Heart right ventricle (tissue), 16 donors: ENCODE data around the gene NT5DC3. TPM values are rescaled to one million over a fixed set of nuclear protein-coding genes. Genes with fewer than 3 reads are reported as not detected.

Experiments
- ATAC-seq, 8 donors: fragments of 200-7000 bp; cut with Tn5 transposase; one replicate each; pipeline ENCODE4 v1.9.1; 2020; ENCODE audit warnings: mild to moderate bottlenecking in 8 of 8, moderate library complexity in 8 of 8, moderate number of reproducible peaks in 1 of 8
- DNase-seq, 2 donors: peaks; one replicate each; pipeline ENCODE4 v3.0.0-alpha.2; 2020
- H3K27ac ChIP-seq, 10 donors: fragments of 200-600 bp; sonication (generic) in 2 of 10; one replicate each; pipeline versions ENCODE4 v1.5.0 to v1.8.0; 2020 to 2022; ENCODE audit warnings: mild to moderate bottlenecking in 3 of 10
- H3K27me3 ChIP-seq, 7 donors: fragments of 200-600 bp; one replicate each; pipeline ENCODE4 v1.8.0; 2021 to 2022; ENCODE audit warnings: mild to moderate bottlenecking in 2 of 7
- H3K36me3 ChIP-seq, 9 donors: fragments of 200-600 bp; sonication (generic) in 1 of 9; one replicate each; pipeline versions ENCODE4 v1.5.0 to v1.8.0; 2020 to 2022; ENCODE audit warnings: mild to moderate bottlenecking in 2 of 9
- H3K4me1 ChIP-seq, 9 donors: fragments of 200-600 bp; sonication (generic) in 1 of 9; one replicate each; pipeline versions ENCODE4 v1.5.0 to v1.8.0; 2020 to 2022; ENCODE audit warnings: mild to moderate bottlenecking in 4 of 9
- H3K4me3 ChIP-seq, 10 donors: fragments of 200-600 bp; sonication (generic) in 2 of 10; one replicate each; pipeline versions ENCODE4 v1.5.0 to v1.8.0; 2020 to 2022; ENCODE audit warnings: mild to moderate bottlenecking in 7 of 10, moderate library complexity in 2 of 10
- H3K9me3 ChIP-seq, 11 donors: fragments of 200-600 bp in 10 of 11; sonication (generic) in 2 of 11; one replicate each; pipeline versions ENCODE4 v1.5.0 to v1.8.0; 2013 to 2022; ENCODE audit warnings: mild to moderate bottlenecking in 2 of 11, control low read depth in 1 of 11, moderate library complexity in 1 of 11
- CTCF ChIP-seq, 9 donors: fragments of 200-600 bp; sonication (generic) in 2 of 9; IDR thresholded peaks; one replicate each; pipeline versions ENCODE4 v1.5.0 to v1.8.0; 2021 to 2022; ENCODE audit warnings: antibody characterized with exemption in 9 of 9, mild to moderate bottlenecking in 5 of 9, moderate library complexity in 1 of 9
- WGBS, 2 donors: extraction: QIAGEN DNeasy Blood & Tissue Kit; methylation state at CpG; one replicate each; pipeline ENCODE4 v1.1.7; 2013; ENCODE audit warnings: inconsistent platforms in 1 of 2; 5-methylcytosine and 5-hydroxymethylcytosine counted together
- intact Hi-C, 10 donors: fragments of 100-400 bp; cut with DNase I; formaldehyde crosslinking; loops; one replicate each; pipeline versions ENCODE4 v1.11.1 to v1.14.2; 2022
- polyA plus RNA-seq, 2 donors: library from polyadenylated mRNA; stranded (reverse); fragments of 200-250 nt; gene quantifications; one replicate each; pipeline ENCODE4 v1.2.3, GENCODE V29; 2013
- total RNA-seq, 10 donors: library from RNA; stranded (reverse); fragmentation: NEBNext Ultra II Directional in 3 of 10; extraction: Animal tissue kit (Norgen Biotek cat#: 25700) in 3 of 10; gene quantifications; one replicate each; pipeline versions ENCODE4 v1.2.1 to v1.2.4, GENCODE V29; 2021 to 2023
- donor health status: Arrhythmogenic right ventricular cardiomyopathy.
- donor health status: ischemic (EF 13 %, LVEDD 7.1; RV severe dilation, severe dysfunction).
- donor health status: healthy with polysubstance abuse.
- donor health status: DM: no; HTN: yes; CAD: no.
- donor health status: DM: no; HTN: no; CAD: no.
- donor health status: ischemic (EF 25% LVEDD 6.9; RV normal size, moderate dysfunction).
- donor health status: ischemic (EF 25% LVEDD 5.7; RV mildly dilated, moderate dysfunction).
- donor health status: healthy.
- donor health status: DM: yes; HTN: yes; CAD: no.
- donor health status: Ischemic cardiomyopathy.
- donor health status: ischemic (EF 35%, LVEDD 5.7; RV mildly dilated, moderate dysfunction).
- donor health status: nonischemic (EF 11% LVEDD 7.7; RV severe dilation, severe dysfunction).
- donor health status: DM: yes; HTN: yes; CAD: no.
- donor health status: PGD.
- donor health status: ischemic (EF 29% LVEDD 5.4; RV normal size, mild dysfunction).
- donor health status: nonischemic (EF 23%, LVEDD 6.1; RV moderate dilation, normal function).

NT5DC3 gene
- total and polyA plus RNA-seq, 12 donors: 1.0 to 4.9 (median 3.4) TPM

- no peak for TF ChIP-seq CTCF (IDR thresholded peaks at IDR 0.05)
- Histone ChIP-seq H3K4me1 (peaks cover 2 to 59% (median 16%) of the 10 kb centered on the region in 9 donors), H3K27me3 (no peaks in the 10 kb centered on the region), H3K9me3 (no peaks in the 10 kb centered on the region), H3K4me3 (no peak overlapping the region), H3K27ac (no peak overlapping the region), H3K36me3 (no peaks in the 10 kb centered on the region)
- DNase-seq (no peak), ATAC-seq (no peak)
- 88 to 95% methylated on average over 1 of the region's 1 CpG for WGBS, 2 donors
- intact Hi-C loops: no loop called here
These were observed 37.2 kb downstream of the NT5DC3 start for GRCh38 chr12:103803847-103804246.

GRCh38 chr12:103802586-103802886, 38.5 kb downstream of the NT5DC3 start:
- no peak overlapping the region for H3K27ac ChIP-seq
- WGBS, 2 donors: 93 to 100% methylated on average over 1 of the region's 1 CpG
- no peak for ATAC-seq
- H3K4me3 ChIP-seq: no peak overlapping the region
- peaks cover 2 to 53% (median 16%) of the 10 kb centered on the region in 9 donors for H3K4me1 ChIP-seq
- DNase-seq: no peak
- H3K9me3 ChIP-seq: no peaks in the 10 kb centered on the region
- intact Hi-C loops: no loop called here
- no peaks in the 10 kb centered on the region for H3K36me3 ChIP-seq
- H3K27me3 ChIP-seq: no peaks in the 10 kb centered on the region
- TF ChIP-seq CTCF (IDR thresholded peaks at IDR 0.05): no peak

GRCh38 chr12:103801709-103802585, 39.1 kb downstream of the NT5DC3 start:
- intact Hi-C loops: no loop called here
- peaks cover 0 to 3% (median 0%) of the 10 kb centered on the region in 9 donors for H3K36me3 ChIP-seq

More at GRCh38 chr12:103801709-103802585, 39.1 kb downstream of the NT5DC3 start:
- TF ChIP-seq CTCF (IDR thresholded peaks at IDR 0.05): no peak
- no peaks in the 10 kb centered on the region for H3K27me3 ChIP-seq
- no peak overlapping the region for H3K4me3 ChIP-seq
- ATAC-seq: no peak
- H3K9me3 ChIP-seq: no peaks in the 10 kb centered on the region
- no peak for DNase-seq
- H3K4me1 ChIP-seq: peaks cover 2 to 48% (median 16%) of the 10 kb centered on the region in 9 donors
- no peak overlapping the region for H3K27ac ChIP-seq
- WGBS, 2 donors: 91 to 95% methylated on average over 11 of the region's 11 CpGs
